DOHH2 (cell line): ENCODE results near the gene DNAH2.

Source experiments
- H3F3A ChIP-seq: fragments of 200-600 bp; sonication (generic), shearing (Covaris generic); 2 replicates; pipeline ENCODE4 v1.6.0; 2016; ENCODE audit warnings: antibody characterized with exemption, mild to moderate bottlenecking; ENCODE audit not compliant: control insufficient read depth, insufficient read depth
- H3K27ac ChIP-seq: fragments of 200-600 bp; sonication (generic); 2 replicates; pipeline ENCODE4 v1.5.1; 2014; ENCODE audit warnings: low read depth, mild to moderate bottlenecking, low read length, moderate library complexity
- H3K27me3 ChIP-seq: fragments of 200-600 bp; sonication (generic); 2 replicates; pipeline ENCODE4 v1.6.1; 2014; ENCODE audit warnings: mild to moderate bottlenecking, low read length, mixed read lengths; ENCODE audit not compliant: control insufficient read depth
- H3K36me3 ChIP-seq: fragments of 200-600 bp; sonication (generic); 2 replicates; pipeline ENCODE4 v1.6.1; 2014; ENCODE audit warnings: mild to moderate bottlenecking, low read length, moderate library complexity, mixed read lengths; ENCODE audit not compliant: control insufficient read depth
- H3K4me1 ChIP-seq: fragments of 200-600 bp; sonication (generic); 2 replicates; pipeline ENCODE4 v1.6.1; 2014; ENCODE audit warnings: mild to moderate bottlenecking, low read length, mixed read lengths; ENCODE audit not compliant: control insufficient read depth
- H3K4me2 ChIP-seq: fragments of 200-600 bp; sonication (generic); 2 replicates; pipeline ENCODE4 v1.6.0; 2014; ENCODE audit warnings: mild to moderate bottlenecking, low read length, moderate library complexity
- H3K4me3 ChIP-seq: fragments of 200-600 bp; sonication (generic); 2 replicates; pipeline ENCODE4 v1.5.1; 2014; ENCODE audit warnings: mild to moderate bottlenecking, low read length, mixed read lengths
- H3K79me2 ChIP-seq: fragments of 200-600 bp; sonication (generic); 2 replicates; pipeline ENCODE4 v1.6.1; 2014; ENCODE audit warnings: mild to moderate bottlenecking, low read length, mixed read lengths; ENCODE audit not compliant: control insufficient read depth
- H3K9me2 ChIP-seq: fragments of 200-600 bp; sonication (generic); replicated peaks from 2 replicates; pipeline ENCODE4 v1.6.1; 2014; ENCODE audit warnings: mild to moderate bottlenecking, low read length, mixed read lengths; ENCODE audit not compliant: control insufficient read depth
- H3K9me3 ChIP-seq: fragments of 200-600 bp; sonication (generic); 2 replicates; pipeline ENCODE4 v1.6.1; 2014; ENCODE audit warnings: antibody characterized with exemption, low read length, mixed read lengths; ENCODE audit not compliant: control insufficient read depth, insufficient read depth
- H4K20me1 ChIP-seq: fragments of 200-600 bp; sonication (generic); 2 replicates; pipeline ENCODE4 v1.6.0; 2014; ENCODE audit warnings: low read depth, mild to moderate bottlenecking, antibody characterized with exemption, low read length, moderate library complexity; ENCODE audit not compliant: control insufficient read depth, insufficient read depth
- CTCF ChIP-seq: fragments of 200-600 bp; sonication (generic); IDR thresholded peaks from one replicate; pipeline ENCODE4 v1.5.1; 2014; ENCODE audit warnings: antibody characterized with exemption, mild to moderate bottlenecking, low read depth, low read length; ENCODE audit not compliant: poor library complexity, severe bottlenecking
- EZH2phosphoT487 ChIP-seq: fragments of 200-600 bp; sonication (generic); IDR thresholded peaks from 2 replicates; pipeline ENCODE4 v1.6.1; 2017; ENCODE audit warnings: borderline replicate concordance, mild to moderate bottlenecking, antibody characterized with exemption, low read length, moderate library complexity, mixed read lengths

Gene DNAH2

GRCh38 chr17:7729816-7730215 lies 12.3 kb downstream of the DNAH2 start:
- H3F3A ChIP-seq: no peaks in the 10 kb centered on the region
- H3K4me3 ChIP-seq: no peak overlapping the region
- H3K9me3 ChIP-seq: no peaks in the 10 kb centered on the region
- no peaks in the 10 kb centered on the region for H3K36me3 ChIP-seq
- 0 out of 2 replicates have a peak, but pooled peaks cover 2% of the 10 kb centered on the region for H3K27me3 ChIP-seq
- no peak overlapping the region for H3K4me2 ChIP-seq
- no peaks in the 10 kb centered on the region for H3K9me2 ChIP-seq
- no peaks in the 10 kb centered on the region for H4K20me1 ChIP-seq
- no peak overlapping the region for H3K27ac ChIP-seq
- peaks cover 9% of the 10 kb centered on the region for H3K4me1 ChIP-seq
- H3K79me2 ChIP-seq: no peaks in the 10 kb centered on the region
- no peak for TF ChIP-seq CTCF
- no peak for TF ChIP-seq EZH2phosphoT487

GRCh38 chr17:7732981-7733539 lies 15.5 kb downstream of the DNAH2 start:
- H3F3A ChIP-seq: no peaks in the 10 kb centered on the region
- H3K27ac ChIP-seq: no peak overlapping the region

GRCh38 chr17:7737601-7738000 lies 20.1 kb downstream of the DNAH2 start:
- Histone ChIP-seq H3K4me1 (no peaks in the 10 kb centered on the region), H4K20me1 (no peaks in the 10 kb centered on the region), H3K36me3 (no peaks in the 10 kb centered on the region), H3K79me2 (no peaks in the 10 kb centered on the region), H3K9me2 (no peaks in the 10 kb centered on the region), H3F3A (no peaks in the 10 kb centered on the region), H3K27ac (no peak overlapping the region), H3K27me3 (peaks cover 12% of the 10 kb centered on the region), H3K4me3 (no peak overlapping the region), H3K4me2 (no peak overlapping the region), H3K9me3 (no peaks in the 10 kb centered on the region)
- TF ChIP-seq CTCF: no peak
- TF ChIP-seq EZH2phosphoT487: no peak

More at GRCh38 chr17:7732981-7733539, 15.5 kb downstream of the DNAH2 start:
- Histone ChIP-seq H3K27me3 (peaks cover 12% of the 10 kb centered on the region), H3K9me2 (no peaks in the 10 kb centered on the region), H3K4me3 (no peak overlapping the region), H4K20me1 (no peaks in the 10 kb centered on the region), H3K4me2 (no peak overlapping the region), H3K36me3 (no peaks in the 10 kb centered on the region), H3K4me1 (peaks cover 9% of the 10 kb centered on the region), H3K79me2 (no peaks in the 10 kb centered on the region), H3K9me3 (no peaks in the 10 kb centered on the region)
- TF ChIP-seq CTCF (no peak), EZH2phosphoT487 (no peak)
